Upper lobe of left lung (tissue), 6 donors: Measurements from ENCODE around the gene TRIM50. TPM values are rescaled to one million over a fixed set of nuclear protein-coding genes. Genes with fewer than 3 reads are reported as not detected.
A peak's percentile ranks its signal among the peaks of the same experiment; 100 is the strongest.
"Not testable (repeated sequence)": the region's sequence is repeated elsewhere in the genome, so short reads cannot be mapped to it uniquely, and the experiment has no call there.

Source experiments
- ATAC-seq, 2 donors: fragments of 200-7000 bp; cut with Tn5 transposase; one replicate each; pipeline ENCODE4 v1.9.1; 2022; ENCODE audit warnings: mild to moderate bottlenecking in 2 of 2, moderate library complexity in 2 of 2; ENCODE audit not compliant: low FRiP score in 2 of 2
- DNase-seq, 2 donors: peaks; one replicate each; pipeline ENCODE4 v3.0.0-alpha.2; 2019 to 2020
- H3K27ac ChIP-seq, 4 donors: fragments of 200-600 bp; sonication (generic); one replicate each; pipeline ENCODE4 v1.5.1; 2016 to 2019
- H3K27me3 ChIP-seq, 4 donors: fragments of 200-600 bp; sonication (generic); one replicate each; pipeline ENCODE4 v1.5.1; 2017 to 2019
- H3K36me3 ChIP-seq, 4 donors: fragments of 200-600 bp; sonication (generic); one replicate each; pipeline ENCODE4 v1.5.1; 2016 to 2019
- H3K4me1 ChIP-seq, 4 donors: fragments of 200-600 bp; sonication (generic); one replicate each; pipeline ENCODE4 v1.5.1; 2018 to 2019
- H3K4me3 ChIP-seq, 4 donors: fragments of 200-600 bp; sonication (generic); one replicate each; pipeline ENCODE4 v1.5.1; 2017 to 2019; ENCODE audit warnings: mild to moderate bottlenecking in 2 of 4, moderate library complexity in 1 of 4
- H3K9me3 ChIP-seq, 4 donors: fragments of 200-600 bp; sonication (generic); one replicate each; pipeline ENCODE4 v1.5.1; 2018 to 2019
- EP300 ChIP-seq, 4 donors: sonication (generic); formaldehyde crosslinking; IDR thresholded peaks; one replicate each; pipeline ENCODE4 v1.5.1; 2017; ENCODE audit warnings: antibody characterized with exemption in 4 of 4, control low read depth in 2 of 4
- POLR2A ChIP-seq, 4 donors: fragments of 450-650 bp; IDR thresholded peaks; one replicate each; pipeline ENCODE4 v1.5.1; 2016 to 2017; ENCODE audit warnings: antibody characterized with exemption in 4 of 4, mild to moderate bottlenecking in 2 of 4
- POLR2AphosphoS5 ChIP-seq, 2 donors: sonication (generic); formaldehyde crosslinking; IDR thresholded peaks; one replicate each; pipeline ENCODE4 v1.5.1; 2017; ENCODE audit warnings: antibody characterized with exemption in 2 of 2
- WGBS, 2 donors: methylation state at CpG; one replicate each; pipeline ENCODE4 v1.1.5; 2017 to 2018; 5-methylcytosine and 5-hydroxymethylcytosine counted together
- total RNA-seq, 6 donors: library from RNA; depleted of rRNA in 4 of 6; stranded (reverse); fragments of >200 nt in 4 of 6; gene quantifications; one replicate each; pipeline versions ENCODE4 v1.1.0 to v1.2.1, GENCODE V29; 2016 to 2021
- TF ChIP-seq, protein P1 (sequence below), 6 experiments: fragments of 450-650 bp in 4 of 6; fragments of 200-600 bp in 2 of 6; sonication (generic) in 2 of 6; IDR thresholded peaks; one replicate each; pipeline ENCODE4 v1.5.1; 2016 to 2019; ENCODE audit warnings: antibody characterized with exemption in 6 of 6
- donor health status: DM: no; HTN: no; CAD: no; lungs with moderate emphysema.
- donor health status: DM: no; HTN: yes; CAD: no; lungs with severe emphysema.

Gene TRIM50
- total RNA-seq, 6 donors from 2014 or later: 0.13 to 0.55 (median 0.37) TPM; not detected in 3

DNA sequence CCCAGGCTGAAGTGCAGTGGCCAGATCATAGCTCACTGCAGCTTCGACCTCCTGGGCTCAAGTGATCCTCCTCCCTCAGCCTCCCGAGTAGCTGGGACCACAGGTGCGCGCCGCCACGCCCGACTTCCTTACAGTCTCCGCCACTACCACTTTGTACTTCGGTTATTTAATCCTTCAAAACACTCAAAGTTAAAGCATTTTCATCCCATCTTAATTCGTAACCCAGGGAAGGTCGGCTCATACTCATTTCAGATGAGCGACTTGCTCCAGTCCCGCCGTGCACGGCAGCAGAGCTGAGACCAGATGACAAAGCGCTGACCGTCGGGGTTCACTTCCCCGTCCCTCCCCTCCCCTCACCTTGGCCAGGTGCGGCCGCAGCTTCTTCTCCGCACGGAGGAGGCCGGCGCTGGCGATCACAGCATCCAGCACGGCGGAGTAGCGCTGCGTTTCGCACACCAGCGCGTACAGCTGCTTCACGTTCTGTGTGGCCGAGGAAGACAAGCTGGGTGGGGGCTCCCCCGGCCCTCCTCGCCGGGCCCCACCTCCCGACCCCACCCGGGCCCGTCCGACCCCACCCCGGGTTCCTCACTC, 19.7 kb downstream of the TRIM50 start:
- Histone ChIP-seq H3K36me3 (peaks cover 4 to 35% (median 29%) of the 10 kb centered on the region in 4 donors), H3K27ac (peak overlapping the region; percentile 60 to 86 (median 81)), H3K27me3 (no peaks in the 10 kb centered on the region), H3K4me3 (peak overlapping the region; percentile 69 to 98 (median 84)), H3K9me3 (no peaks in the 10 kb centered on the region), H3K4me1 (peaks cover 8 to 24% (median 14%) of the 10 kb centered on the region in 4 donors)
- peak; percentile 52 to 53 for ATAC-seq
- TF ChIP-seq POLR2A (IDR thresholded peaks at IDR 0.05) (no peak), POLR2AphosphoS5 (IDR thresholded peaks at IDR 0.05) (no peak), EP300 (IDR thresholded peaks at IDR 0.05) (no peak)
- TF ChIP-seq, protein P1, sequence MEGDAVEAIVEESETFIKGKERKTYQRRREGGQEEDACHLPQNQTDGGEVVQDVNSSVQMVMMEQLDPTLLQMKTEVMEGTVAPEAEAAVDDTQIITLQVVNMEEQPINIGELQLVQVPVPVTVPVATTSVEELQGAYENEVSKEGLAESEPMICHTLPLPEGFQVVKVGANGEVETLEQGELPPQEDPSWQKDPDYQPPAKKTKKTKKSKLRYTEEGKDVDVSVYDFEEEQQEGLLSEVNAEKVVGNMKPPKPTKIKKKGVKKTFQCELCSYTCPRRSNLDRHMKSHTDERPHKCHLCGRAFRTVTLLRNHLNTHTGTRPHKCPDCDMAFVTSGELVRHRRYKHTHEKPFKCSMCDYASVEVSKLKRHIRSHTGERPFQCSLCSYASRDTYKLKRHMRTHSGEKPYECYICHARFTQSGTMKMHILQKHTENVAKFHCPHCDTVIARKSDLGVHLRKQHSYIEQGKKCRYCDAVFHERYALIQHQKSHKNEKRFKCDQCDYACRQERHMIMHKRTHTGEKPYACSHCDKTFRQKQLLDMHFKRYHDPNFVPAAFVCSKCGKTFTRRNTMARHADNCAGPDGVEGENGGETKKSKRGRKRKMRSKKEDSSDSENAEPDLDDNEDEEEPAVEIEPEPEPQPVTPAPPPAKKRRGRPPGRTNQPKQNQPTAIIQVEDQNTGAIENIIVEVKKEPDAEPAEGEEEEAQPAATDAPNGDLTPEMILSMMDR (IDR thresholded peaks at IDR 0.05): no peak
- 15 to 26% methylated on average over 25 to 37 of the region's 43 CpGs for WGBS, 2 donors
- peak in 1 of 2 donors; percentile 80 for DNase-seq

DNA sequence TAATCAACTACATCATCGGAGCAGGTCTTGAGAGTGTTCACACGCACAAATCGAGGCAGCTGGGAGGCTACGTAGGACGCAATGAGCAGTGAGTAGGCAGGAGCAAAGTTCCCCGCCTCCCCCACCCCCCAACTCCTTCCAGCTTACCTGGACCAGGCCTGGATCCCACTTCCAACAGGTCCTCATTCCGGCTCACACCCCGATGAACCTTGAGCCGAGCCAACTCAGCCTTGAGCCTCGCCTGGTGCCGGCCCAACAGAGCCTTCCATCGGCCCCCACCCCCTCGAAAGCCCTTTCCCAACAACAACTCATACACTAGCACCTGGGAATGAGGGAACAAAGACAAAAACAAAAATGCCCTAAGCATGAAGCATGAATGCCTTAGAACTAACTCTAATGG, 20.4 kb downstream of the TRIM50 start:
- TF ChIP-seq POLR2AphosphoS5 (IDR thresholded peaks at IDR 0.05) (no peak), POLR2A (IDR thresholded peaks at IDR 0.05) (no peak), EP300 (IDR thresholded peaks at IDR 0.05) (no peak)
- TF ChIP-seq, protein P1 (IDR thresholded peaks at IDR 0.05): no peak
- H3K4me3 ChIP-seq: peak overlapping the region in 1 of 4 donors; percentile 98
- ATAC-seq (no peak), DNase-seq (no peak)
- 94% methylated on average over 13 of the region's 13 CpGs for WGBS, 2 donors
- H3K27me3 ChIP-seq: no peaks in the 10 kb centered on the region
- H3K36me3 ChIP-seq: peaks cover 4 to 39% (median 33%) of the 10 kb centered on the region in 4 donors
- no peaks in the 10 kb centered on the region for H3K9me3 ChIP-seq
- H3K27ac ChIP-seq: no peak overlapping the region
- H3K4me1 ChIP-seq: peaks cover 8 to 24% (median 14%) of the 10 kb centered on the region in 4 donors

DNA sequence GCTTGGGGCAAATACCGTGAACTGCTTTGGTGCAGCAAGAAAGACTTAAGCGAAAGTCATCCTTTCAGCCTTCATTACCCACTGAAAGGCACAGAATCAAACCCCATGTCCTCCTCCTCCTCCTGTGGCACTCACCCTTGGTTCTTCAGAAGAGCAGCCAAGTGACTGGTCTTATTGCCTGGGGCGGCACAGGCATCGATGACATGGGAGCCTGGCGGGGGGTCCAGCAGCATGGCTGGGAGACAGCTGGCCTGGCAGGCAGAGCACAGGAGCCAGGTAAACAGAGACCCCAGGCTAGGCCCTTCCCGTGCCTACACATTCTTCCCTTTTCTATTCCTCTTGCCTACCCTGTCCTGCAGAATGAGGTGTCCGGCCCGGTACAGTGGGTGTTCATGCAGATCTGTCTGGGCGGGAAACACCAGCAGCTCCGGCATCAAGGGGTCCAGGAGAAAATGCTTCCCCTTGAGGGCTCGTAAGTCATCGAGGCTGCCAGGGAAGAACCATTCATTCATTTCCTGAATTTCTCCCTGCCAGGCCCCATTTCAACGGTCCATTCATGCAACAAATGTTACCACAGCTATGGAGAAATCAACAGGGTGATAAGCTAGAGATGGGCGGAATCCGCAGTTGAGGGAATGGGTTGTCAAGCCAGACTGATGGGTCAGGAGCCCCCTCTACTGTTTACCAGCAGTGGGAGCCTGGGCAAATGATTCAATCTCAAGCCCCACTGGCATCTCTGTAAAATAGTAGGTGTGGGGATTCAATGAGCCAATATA, 23.1 kb downstream of the TRIM50 start:
- WGBS, 2 donors: 73 to 85% methylated on average over 8 to 9 of the region's 15 CpGs
- Histone ChIP-seq H3K36me3 (peaks cover 4 to 39% (median 33%) of the 10 kb centered on the region in 4 donors), H3K4me1 (peaks cover 8 to 24% (median 14%) of the 10 kb centered on the region in 4 donors)
- not testable (repeated sequence) for ATAC-seq, H3K9me3 ChIP-seq, H3K4me3 ChIP-seq, H3K27me3 ChIP-seq, H3K27ac ChIP-seq
- peak in 1 of 2 donors; percentile 42 for DNase-seq

DNA sequence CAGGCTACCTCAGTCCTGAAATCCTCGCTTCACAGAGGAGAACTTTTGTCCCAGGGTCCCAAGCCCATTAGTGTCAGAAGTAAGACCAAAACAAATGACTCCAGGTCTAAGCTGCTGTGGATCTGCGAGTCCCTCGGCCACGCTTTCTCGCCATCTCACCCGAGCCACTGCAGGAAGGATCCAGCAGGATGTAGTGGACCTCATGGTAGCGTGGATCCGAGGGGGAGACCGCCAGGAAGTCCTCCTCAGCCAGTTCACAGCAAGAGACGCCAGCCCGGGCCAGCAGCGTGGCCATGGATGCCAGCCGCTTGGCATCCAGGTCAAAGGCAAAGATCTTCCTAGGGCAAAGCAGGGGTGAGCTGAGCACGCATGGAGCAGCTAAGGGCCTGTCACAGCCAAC, 23.8 kb downstream of the TRIM50 start:
- TF ChIP-seq, protein P1 (IDR thresholded peaks at IDR 0.05): no peak
- no peak for TF ChIP-seq POLR2AphosphoS5 (IDR thresholded peaks at IDR 0.05)
- no peak for TF ChIP-seq EP300 (IDR thresholded peaks at IDR 0.05)
- no peak for TF ChIP-seq POLR2A (IDR thresholded peaks at IDR 0.05)
- DNase-seq (peak in 1 of 2 donors; percentile 38), ATAC-seq (no peak)
- H3K36me3 ChIP-seq: peaks cover 4 to 39% (median 33%) of the 10 kb centered on the region in 4 donors
- H3K27ac ChIP-seq: no peak overlapping the region
- no peaks in the 10 kb centered on the region for H3K9me3 ChIP-seq
- H3K4me1 ChIP-seq: peaks cover 6 to 20% (median 10%) of the 10 kb centered on the region in 4 donors
- H3K27me3 ChIP-seq: no peaks in the 10 kb centered on the region
- H3K4me3 ChIP-seq: no peak overlapping the region
- WGBS, 2 donors: 94 to 95% methylated on average over 9 to 14 of the region's 14 CpGs

DNA sequence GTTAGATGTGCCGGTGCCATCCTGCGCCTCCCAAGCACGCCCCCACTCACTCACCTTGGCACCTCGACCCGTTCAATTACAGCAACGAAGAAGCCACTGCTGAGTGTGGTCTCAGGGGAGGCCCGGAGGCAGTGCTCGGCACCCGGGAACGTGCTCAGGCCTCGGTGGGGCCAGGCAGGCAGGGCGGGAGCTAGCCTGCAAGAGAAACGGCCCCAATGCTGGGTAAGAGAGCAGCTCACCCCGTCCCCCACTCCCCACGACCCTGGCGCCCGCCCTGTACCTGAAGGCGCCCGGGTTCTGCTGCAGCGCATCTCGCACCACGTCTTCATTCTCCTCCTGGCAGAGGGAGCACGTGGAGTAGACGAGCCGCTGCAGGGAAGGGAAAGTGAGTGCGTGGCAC, 24.3 kb downstream of the TRIM50 start:
- Histone ChIP-seq H3K4me1 (peaks cover 3 to 16% (median 8%) of the 10 kb centered on the region in 4 donors), H3K4me3 (no peak overlapping the region), H3K27ac (no peak overlapping the region), H3K9me3 (no peaks in the 10 kb centered on the region), H3K27me3 (no peaks in the 10 kb centered on the region), H3K36me3 (peaks cover 4 to 39% (median 33%) of the 10 kb centered on the region in 4 donors)
- 96% methylated on average over 19 to 25 of the region's 26 CpGs for WGBS, 2 donors
- TF ChIP-seq EP300 (IDR thresholded peaks at IDR 0.05): no peak
- TF ChIP-seq, protein P1 (IDR thresholded peaks at IDR 0.05): no peak
- no peak for TF ChIP-seq POLR2A (IDR thresholded peaks at IDR 0.05)
- no peak for TF ChIP-seq POLR2AphosphoS5 (IDR thresholded peaks at IDR 0.05)
- ATAC-seq (no peak), DNase-seq (peak in 1 of 2 donors; percentile 73)

DNA sequence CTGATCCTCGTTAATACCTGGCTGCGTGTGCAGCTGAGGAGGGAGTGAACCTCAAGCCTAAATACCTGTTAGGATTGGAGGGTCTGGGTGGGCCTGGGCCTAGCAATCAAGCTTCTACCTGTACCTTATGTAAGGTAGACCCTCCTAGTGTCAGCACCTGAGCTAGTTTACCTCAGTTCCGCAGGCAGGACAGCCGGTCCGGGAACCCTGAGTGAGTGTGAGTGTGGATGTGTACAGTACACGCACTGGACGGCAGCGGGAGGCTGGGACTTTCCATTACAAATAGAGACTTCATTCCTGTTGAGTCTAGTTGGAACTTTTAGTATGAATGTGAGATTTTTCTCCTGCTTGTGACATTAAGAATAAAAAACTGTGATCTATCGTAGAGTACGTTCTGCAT, 25.0 kb downstream of the TRIM50 start:
- H3K9me3 ChIP-seq, H3K27ac ChIP-seq, DNase-seq, H3K27me3 ChIP-seq, H3K4me3 ChIP-seq, ATAC-seq: not testable (repeated sequence)
- 89 to 99% methylated on average over 7 to 10 of the region's 10 CpGs for whole genome bisulfite sequencing, 2 donors
- peaks cover 2 to 10% (median 3%) of the 10 kb centered on the region in 4 donors for H3K4me1 ChIP-seq
- H3K36me3 ChIP-seq: peaks cover 4 to 39% (median 33%) of the 10 kb centered on the region in 4 donors

DNA sequence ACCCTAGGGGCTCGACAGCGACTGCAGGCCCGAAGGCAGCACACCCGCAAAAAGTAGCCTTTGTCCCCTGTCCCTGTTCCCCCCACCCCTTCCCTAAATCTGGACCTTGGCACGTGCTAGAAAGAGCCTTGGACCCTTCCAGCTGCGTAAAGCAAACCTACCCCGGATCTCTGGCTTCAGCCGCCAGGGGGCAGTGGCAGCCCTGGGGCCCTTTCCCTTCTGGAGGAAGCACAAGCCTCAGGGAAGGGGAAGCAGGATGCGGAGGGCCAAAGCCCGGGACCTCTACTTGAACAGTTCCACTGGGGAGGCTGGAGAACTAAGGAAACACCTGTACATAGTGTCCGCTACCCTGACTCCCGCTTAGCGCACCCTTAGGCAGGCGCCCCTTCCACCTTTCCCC, 26.8 kb downstream of the TRIM50 start:
- WGBS, 2 donors: 90 to 93% methylated on average over 4 to 8 of the region's 14 CpGs
- not testable (repeated sequence) for H3K27me3 ChIP-seq, H3K4me1 ChIP-seq, H3K9me3 ChIP-seq, DNase-seq, H3K4me3 ChIP-seq, H3K27ac ChIP-seq
- peak in 1 of 2 donors; percentile 28 for ATAC-seq
- peaks cover 4 to 32% (median 27%) of the 10 kb centered on the region in 4 donors for H3K36me3 ChIP-seq

DNA sequence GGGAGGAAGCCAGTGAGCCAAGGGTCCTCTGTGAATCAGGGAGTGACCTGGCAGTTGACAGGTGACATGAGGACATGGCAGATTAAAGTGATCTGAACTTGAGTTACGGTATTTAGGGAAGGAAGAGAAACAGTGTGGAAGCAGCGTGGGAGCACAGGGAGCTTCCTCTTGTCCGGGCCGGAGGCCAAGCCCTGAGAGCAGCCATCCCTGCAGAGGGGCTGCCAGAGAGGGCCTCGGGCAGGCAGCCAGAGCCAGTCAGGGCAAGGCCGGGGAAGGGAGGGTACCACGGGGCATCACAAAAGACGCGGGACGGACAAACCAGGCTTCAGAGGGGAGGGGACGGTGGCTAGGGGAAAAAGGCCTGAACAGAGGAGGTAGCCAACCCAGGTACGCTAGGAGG, 28.1 kb downstream of the TRIM50 start:
- H3K4me1 ChIP-seq, ATAC-seq, H3K27me3 ChIP-seq, H3K4me3 ChIP-seq, H3K9me3 ChIP-seq, H3K27ac ChIP-seq, DNase-seq: not testable (repeated sequence)
- WGBS, 2 donors: 54% methylated on average over 7 of the region's 12 CpGs; no CpG with 5 or more reads in 1 of the 2 donors
- peaks cover 4 to 21% (median 19%) of the 10 kb centered on the region in 4 donors for H3K36me3 ChIP-seq
